Measurements from ENCODE around the gene ADAMTS17. TPM values are rescaled to one million over a fixed set of nuclear protein-coding genes. Genes with fewer than 3 reads are reported as not detected.

The ADAMTS17 gene
- total RNA-seq, 1 donor from 2014 or later: 0.83 TPM

- no peak overlapping the region for H3K27ac Mint-ChIP-seq
- no peak for DNase-seq (ENCODE audit: low spot score)
- H3K9me3 Mint-ChIP-seq: no peaks in the 10 kb centered on the region
- no peaks in the 10 kb centered on the region for H3K36me3 Mint-ChIP-seq (ENCODE audit: low read depth)
- H3K4me1 Mint-ChIP-seq (ENCODE audit: low read depth): peaks cover 5% of the 10 kb centered on the region
- peaks cover 7% of the 10 kb centered on the region for H3K27me3 Mint-ChIP-seq (ENCODE audit: insufficient read depth)
- H3K4me3 Mint-ChIP-seq: no peak overlapping the region
- intact Hi-C loops (cut with micrococcal nuclease): no loop called here
Measured at GRCh38 chr15:99961011-99961441, 380.7 kb downstream of the ADAMTS17 start.

GRCh38 chr15:99959326-99959725, 382.4 kb downstream of the ADAMTS17 start:
- Mint-ChIP-seq H3K27ac (no peak overlapping the region), H3K4me3 (no peak overlapping the region), H3K4me1 (ENCODE audit: low read depth) (peaks cover 5% of the 10 kb centered on the region), H3K9me3 (no peaks in the 10 kb centered on the region), H3K27me3 (ENCODE audit: insufficient read depth) (peaks cover 7% of the 10 kb centered on the region), H3K36me3 (ENCODE audit: low read depth) (no peaks in the 10 kb centered on the region)
- intact Hi-C loops (cut with micrococcal nuclease): no loop called here
- no peak for DNase-seq (ENCODE audit: low spot score)

GRCh38 chr15:99958426-99959097, 383.2 kb downstream of the ADAMTS17 start:
- no peaks in the 10 kb centered on the region for H3K9me3 Mint-ChIP-seq
- intact Hi-C loops (cut with micrococcal nuclease): no loop called here
- no peak overlapping the region for H3K4me3 Mint-ChIP-seq
- H3K27ac Mint-ChIP-seq: no peak overlapping the region
- DNase-seq (ENCODE audit: low spot score): no peak
- H3K4me1 Mint-ChIP-seq (ENCODE audit: low read depth): peaks cover 5% of the 10 kb centered on the region
- H3K36me3 Mint-ChIP-seq (ENCODE audit: low read depth): no peaks in the 10 kb centered on the region
- peaks cover 7% of the 10 kb centered on the region for H3K27me3 Mint-ChIP-seq (ENCODE audit: insufficient read depth)

DNA sequence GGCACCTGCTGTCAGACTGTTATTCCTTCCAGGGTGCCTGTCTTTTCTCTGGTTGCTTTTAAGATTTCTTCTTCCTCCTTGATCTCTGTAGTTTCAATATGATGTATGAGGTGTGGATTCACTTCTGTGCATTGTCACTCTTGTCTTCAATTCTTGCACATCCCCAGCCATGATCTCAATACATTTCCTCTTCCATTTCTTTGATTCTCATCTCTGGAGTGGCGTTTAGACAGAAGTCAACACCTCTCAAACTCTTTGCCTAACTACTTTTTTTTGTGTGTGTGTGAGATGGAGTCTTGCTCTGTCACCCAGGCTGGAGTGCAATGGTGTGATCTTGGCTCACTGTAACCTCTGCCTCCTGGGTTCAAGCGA, 384.1 kb downstream of the ADAMTS17 start:
- no peaks in the 10 kb centered on the region for H3K9me3 Mint-ChIP-seq
- intact Hi-C loops (cut with micrococcal nuclease): no loop called here
- no peaks in the 10 kb centered on the region for H3K36me3 Mint-ChIP-seq (ENCODE audit: low read depth)
- H3K4me1 Mint-ChIP-seq (ENCODE audit: low read depth): peaks cover 5% of the 10 kb centered on the region
- H3K27me3 Mint-ChIP-seq (ENCODE audit: insufficient read depth): peaks cover 7% of the 10 kb centered on the region
- no peak overlapping the region for H3K4me3 Mint-ChIP-seq
- no peak overlapping the region for H3K27ac Mint-ChIP-seq
- no peak for DNase-seq (ENCODE audit: low spot score)

DNA sequence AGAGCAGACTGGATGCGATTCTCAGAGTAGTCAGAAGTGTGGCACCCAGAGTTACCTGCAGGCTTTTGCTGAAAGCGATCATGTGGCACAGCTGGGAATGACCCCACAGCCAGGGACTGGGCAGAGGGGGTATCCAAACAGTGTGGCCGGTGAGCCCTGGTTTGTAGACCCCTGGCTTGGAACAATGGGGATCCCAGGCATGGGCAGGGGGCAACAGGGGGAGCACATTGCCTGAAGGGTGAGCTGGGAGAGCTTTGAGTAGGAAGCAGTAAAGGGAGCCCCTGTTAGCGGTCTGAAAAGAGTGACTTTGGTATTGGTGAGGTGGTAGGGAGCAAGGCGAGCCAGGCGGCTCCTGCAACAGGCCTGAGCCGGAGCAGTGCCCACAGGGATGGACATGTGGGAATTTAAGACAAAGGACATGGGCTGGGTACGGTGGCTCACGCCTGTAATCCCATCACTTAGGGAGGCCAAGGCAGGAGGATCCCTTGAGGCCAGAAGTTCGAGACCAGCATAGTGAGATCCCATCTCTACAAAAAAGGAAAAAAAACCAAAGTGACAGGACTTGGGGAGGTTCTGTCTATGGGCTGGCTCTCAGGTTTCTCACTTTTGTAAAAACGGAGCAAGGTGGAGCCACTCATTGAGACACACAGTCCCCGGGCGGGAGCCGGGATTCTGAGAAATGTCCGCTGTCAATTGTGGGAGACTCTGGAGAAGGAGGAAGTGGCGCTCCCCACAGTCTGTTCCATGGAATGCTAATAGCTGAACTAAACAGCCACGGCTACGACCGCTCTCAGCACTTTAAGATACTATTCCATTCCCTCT, 384.7 kb downstream of the ADAMTS17 start:
- H3K9me3 Mint-ChIP-seq: no peaks in the 10 kb centered on the region
- no peaks in the 10 kb centered on the region for H3K36me3 Mint-ChIP-seq (ENCODE audit: low read depth)
- H3K4me3 Mint-ChIP-seq: no peak overlapping the region
- intact Hi-C loops (cut with micrococcal nuclease): no loop called here
- no peak for DNase-seq (ENCODE audit: low spot score)
- peaks cover 7% of the 10 kb centered on the region for H3K27me3 Mint-ChIP-seq (ENCODE audit: insufficient read depth)
- H3K4me1 Mint-ChIP-seq (ENCODE audit: low read depth): peaks cover 5% of the 10 kb centered on the region
- no peak overlapping the region for H3K27ac Mint-ChIP-seq

DNA sequence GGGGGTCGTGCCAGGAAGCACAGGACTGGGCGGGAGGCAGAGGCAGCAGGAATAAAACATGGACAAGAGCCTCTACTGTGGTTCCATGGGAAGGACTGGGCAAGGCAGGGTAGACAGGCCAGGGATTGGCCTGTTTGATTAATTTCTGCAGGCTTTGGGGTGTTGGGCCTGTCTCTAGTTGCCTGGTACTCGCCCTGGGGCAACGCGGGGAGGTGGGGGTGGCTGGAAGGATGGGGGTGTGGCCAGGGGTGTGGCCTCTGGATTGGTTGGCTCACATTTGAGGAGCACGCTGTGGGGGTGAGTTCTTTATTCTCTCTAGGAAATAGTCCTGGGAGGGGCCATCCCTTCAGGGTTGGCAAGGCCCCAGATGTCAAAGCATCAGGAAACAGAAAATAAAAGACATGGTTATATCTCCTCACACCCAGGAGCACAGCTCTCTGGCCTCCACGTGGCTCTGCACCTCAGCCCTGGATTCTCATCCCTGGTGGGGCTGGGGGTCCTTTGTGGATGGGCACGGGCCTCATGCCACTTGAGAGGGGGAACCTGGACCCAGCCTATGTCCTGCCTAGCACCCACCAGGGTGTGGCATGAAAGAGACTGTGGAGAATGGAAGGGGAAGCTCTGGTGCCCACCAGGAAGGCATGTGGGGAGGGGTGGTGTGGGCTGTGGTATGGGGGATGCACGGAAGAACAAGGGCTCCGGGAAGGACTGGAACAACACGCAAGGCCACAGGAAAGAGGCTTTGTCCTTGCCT, 385.6 kb downstream of the ADAMTS17 start:
- H3K27ac Mint-ChIP-seq: no peak overlapping the region
- no peaks in the 10 kb centered on the region for H3K9me3 Mint-ChIP-seq
- no peaks in the 10 kb centered on the region for H3K36me3 Mint-ChIP-seq (ENCODE audit: low read depth)
- no peak for DNase-seq (ENCODE audit: low spot score)
- no peak overlapping the region for H3K4me3 Mint-ChIP-seq
- H3K4me1 Mint-ChIP-seq (ENCODE audit: low read depth): peaks cover 5% of the 10 kb centered on the region
- H3K27me3 Mint-ChIP-seq (ENCODE audit: insufficient read depth): peaks cover 7% of the 10 kb centered on the region
- intact Hi-C loops (cut with micrococcal nuclease): no loop called here

GRCh38 chr15:99955532-99955931, 386.2 kb downstream of the ADAMTS17 start:
- peaks cover 7% of the 10 kb centered on the region for H3K27me3 Mint-ChIP-seq (ENCODE audit: insufficient read depth)
- intact Hi-C loops (cut with micrococcal nuclease): no loop called here
- H3K4me1 Mint-ChIP-seq (ENCODE audit: low read depth): peaks cover 5% of the 10 kb centered on the region
- H3K9me3 Mint-ChIP-seq: no peaks in the 10 kb centered on the region
- H3K27ac Mint-ChIP-seq: no peak overlapping the region
- H3K4me3 Mint-ChIP-seq: no peak overlapping the region
- H3K36me3 Mint-ChIP-seq (ENCODE audit: low read depth): no peaks in the 10 kb centered on the region
- DNase-seq (ENCODE audit: low spot score): no peak

GRCh38 chr15:99955181-99955525, 386.6 kb downstream of the ADAMTS17 start:
- intact Hi-C loops (cut with micrococcal nuclease): no loop called here
- no peaks in the 10 kb centered on the region for H3K36me3 Mint-ChIP-seq (ENCODE audit: low read depth)
- DNase-seq (ENCODE audit: low spot score): no peak

DNA sequence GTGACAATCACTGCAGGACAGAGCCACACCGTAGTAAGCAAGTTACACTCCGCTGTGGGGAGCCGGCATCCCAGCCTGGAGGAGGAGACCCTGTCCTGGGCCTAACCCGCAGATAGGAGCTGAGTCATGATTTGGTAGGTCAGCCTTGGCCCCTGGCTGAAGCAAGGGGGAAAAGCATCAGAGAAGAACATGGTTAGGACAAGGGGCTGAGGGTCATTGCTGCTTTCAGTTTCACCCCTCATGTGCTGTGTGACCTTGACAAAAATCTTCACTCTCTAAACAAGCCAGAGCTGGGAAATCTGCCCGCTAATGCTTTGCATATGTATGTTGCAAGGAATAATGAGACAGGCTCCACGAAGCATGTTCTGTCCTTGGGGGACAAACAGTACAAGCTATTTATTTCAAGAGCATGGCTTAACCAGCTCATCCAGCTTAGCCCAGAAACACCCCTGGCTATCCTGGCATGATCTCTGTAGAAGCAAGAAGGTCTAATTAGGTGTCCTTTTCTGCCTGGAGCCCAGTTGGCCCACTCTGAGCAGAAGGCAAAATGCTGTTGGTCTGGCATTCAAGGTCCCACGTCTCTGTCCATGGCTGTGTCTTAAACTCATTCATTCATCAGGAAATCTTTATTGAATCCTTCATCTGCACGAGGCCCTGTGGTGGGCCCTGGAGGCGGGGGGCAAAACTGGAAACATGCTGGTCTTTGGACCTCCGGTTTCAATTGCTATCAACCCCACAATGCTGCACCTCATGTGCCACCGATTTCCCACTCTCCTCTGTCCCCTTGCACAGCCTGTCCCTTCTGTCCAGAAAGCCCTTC, 387.2 kb downstream of the ADAMTS17 start:
- H3K36me3 Mint-ChIP-seq (ENCODE audit: low read depth): no peaks in the 10 kb centered on the region
- no peak for DNase-seq (ENCODE audit: low spot score)
- intact Hi-C loops (cut with micrococcal nuclease): no loop called here
- no peak overlapping the region for H3K4me3 Mint-ChIP-seq
- no peaks in the 10 kb centered on the region for H3K9me3 Mint-ChIP-seq
- peaks cover 5% of the 10 kb centered on the region for H3K4me1 Mint-ChIP-seq (ENCODE audit: low read depth)
- no peak overlapping the region for H3K27ac Mint-ChIP-seq
- H3K27me3 Mint-ChIP-seq (ENCODE audit: insufficient read depth): peaks cover 4% of the 10 kb centered on the region

More at GRCh38 chr15:99955181-99955525, 386.6 kb downstream of the ADAMTS17 start:
- Mint-ChIP-seq H3K9me3 (no peaks in the 10 kb centered on the region), H3K4me1 (ENCODE audit: low read depth) (peaks cover 5% of the 10 kb centered on the region), H3K27me3 (ENCODE audit: insufficient read depth) (peaks cover 7% of the 10 kb centered on the region), H3K4me3 (no peak overlapping the region), H3K27ac (no peak overlapping the region)

- intact Hi-C loops (cut with micrococcal nuclease): no loop called here
- Mint-ChIP-seq H3K4me3 (no peak overlapping the region), H3K27me3 (ENCODE audit: insufficient read depth) (no peaks in the 10 kb centered on the region), H3K9me3 (no peaks in the 10 kb centered on the region), H3K27ac (no peak overlapping the region), H3K36me3 (ENCODE audit: low read depth) (no peaks in the 10 kb centered on the region), H3K4me1 (ENCODE audit: low read depth) (peaks cover 5% of the 10 kb centered on the region)
- DNase-seq (ENCODE audit: low spot score): no peak
Measured at GRCh38 chr15:99953886-99954285, 387.9 kb downstream of the ADAMTS17 start.

GRCh38 chr15:99951511-99951910, 390.3 kb downstream of the ADAMTS17 start:
- H3K9me3 Mint-ChIP-seq: peaks cover 6% of the 10 kb centered on the region
- H3K27me3 Mint-ChIP-seq (ENCODE audit: insufficient read depth): no peaks in the 10 kb centered on the region
- no peak for DNase-seq (ENCODE audit: low spot score)
- no peak overlapping the region for H3K27ac Mint-ChIP-seq
- intact Hi-C loops (cut with micrococcal nuclease): no loop called here
- no peak overlapping the region for H3K4me3 Mint-ChIP-seq
- H3K4me1 Mint-ChIP-seq (ENCODE audit: low read depth): no peaks in the 10 kb centered on the region
- H3K36me3 Mint-ChIP-seq (ENCODE audit: low read depth): no peaks in the 10 kb centered on the region

DNA sequence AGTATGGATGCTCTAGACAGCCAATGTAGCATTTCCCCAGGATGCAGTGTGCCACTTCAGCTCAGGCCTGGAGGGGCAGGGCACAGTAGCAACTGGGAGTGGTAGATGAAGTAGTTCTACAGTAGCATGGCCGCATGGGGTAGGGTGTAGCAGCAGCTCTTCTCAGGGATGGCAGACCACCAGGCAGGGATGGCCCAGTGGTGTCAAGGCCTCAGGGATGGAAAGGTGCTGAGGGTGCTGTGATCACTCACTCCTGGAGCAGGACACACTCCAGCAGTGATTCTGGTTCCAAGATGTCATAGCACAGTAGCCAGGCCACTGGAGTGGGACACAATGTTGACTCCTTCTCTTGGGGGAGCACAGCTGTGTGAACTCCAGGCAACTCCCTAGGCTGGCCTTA, 397.6 kb downstream of the ADAMTS17 start:
- Mint-ChIP-seq H3K36me3 (ENCODE audit: low read depth) (no peaks in the 10 kb centered on the region), H3K4me3 (no peak overlapping the region), H3K27me3 (ENCODE audit: insufficient read depth) (peaks cover 7% of the 10 kb centered on the region), H3K27ac (no peak overlapping the region), H3K9me3 (peaks cover 44% of the 10 kb centered on the region), H3K4me1 (ENCODE audit: low read depth) (no peaks in the 10 kb centered on the region)
- intact Hi-C loops (cut with micrococcal nuclease): no loop called here
- no peak for DNase-seq (ENCODE audit: low spot score)

All from activated T-helper 1 cell treated with anti-CD3 and anti-CD28 coated beads, Interleukin-12 subunit alpha, Interleukin-12 subunit beta, Interleukin-2, Interleukin-4 antibody, amounts not matched to agents 30 ng/mL and 10 ng/mL and 1 ng/mL, durations not matched to agents 14 hours and 24 hours and 36 hours (primary cell).